H1 (cell line): ENCODE measurements around the gene OXA1L. TPM values are rescaled to one million over a fixed set of nuclear protein-coding genes. Genes with fewer than 3 reads are reported as not detected.

Experiments
- CTCF ChIA-PET: fragments of 300-600 bp; sonication (Branson Sonifier 250); formaldehyde crosslinking; loops from one replicate; lab custom pipeline; 2021; ENCODE audit not compliant: partially characterized antibody; lab: Charles Lee
- POLR2A ChIA-PET: fragments of 300-600 bp; sonication (Branson Sonifier 250); formaldehyde crosslinking; loops from one replicate; lab custom pipeline; 2021; ENCODE audit warnings: inconsistent platforms; ENCODE audit not compliant: partially characterized antibody; lab: Charles Lee
- DNase-seq, 2 experiments: peaks; one replicate each; pipeline versions ENCODE4 v3.0.0 to v3.0.0-alpha.2; 2010 to 2022; ENCODE audit warnings: low spot score in 2 of 2, low read depth in 1 of 2, mixed read lengths in 1 of 2
- FAIRE-seq: peaks from 2 replicates; lab custom pipeline; 2011; peaks lifted over from hg19 to GRCh38; lab: Jason Lieb, UNC
- H2AFZ ChIP-seq: 2 replicates; pipeline ENCODE4 v1.8.1; 2012; ENCODE audit warnings: low read length, inconsistent platforms
- H2AK5ac ChIP-seq: 2 replicates; pipeline ENCODE4 v1.6.1; 2013; ENCODE audit warnings: low read depth, low read length
- H2BK120ac ChIP-seq: replicated peaks from 2 replicates; pipeline ENCODE3; 2013; ENCODE audit warnings: low read depth, low read length, inconsistent platforms
- H2BK12ac ChIP-seq: 2 replicates; pipeline ENCODE4 v1.6.1; 2013; ENCODE audit warnings: low read depth, low read length
- H2BK15ac ChIP-seq: 2 replicates; pipeline ENCODE4 v1.6.1; 2013; ENCODE audit warnings: low read length
- H2BK20ac ChIP-seq: 2 replicates; pipeline ENCODE4 v1.6.1; 2013; ENCODE audit warnings: low read length
- H2BK5ac ChIP-seq: 2 replicates; pipeline ENCODE4 v1.6.1; 2013; ENCODE audit warnings: low read depth, low read length
- H3K14ac ChIP-seq: 2 replicates; pipeline ENCODE4 v1.6.1; 2013; ENCODE audit warnings: inconsistent platforms; ENCODE audit not compliant: insufficient read length
- H3K18ac ChIP-seq: 2 replicates; pipeline ENCODE4 v1.6.1; 2013; ENCODE audit warnings: low read length; ENCODE audit errors: extremely low read depth
- H3K23ac ChIP-seq: 2 replicates; pipeline ENCODE4 v1.6.1; 2013; ENCODE audit warnings: inconsistent platforms; ENCODE audit not compliant: insufficient read length
- H3K23me2 ChIP-seq: 2 replicates; pipeline ENCODE4 v1.6.1; 2013; ENCODE audit warnings: low read depth, low read length
- H3K27ac ChIP-seq: 2 replicates; pipeline ENCODE4 v1.6.1; 2011; ENCODE audit warnings: low read depth, low read length, inconsistent platforms
- H3K27me3 ChIP-seq, 4 experiments: replicated peaks in 1 of 4; 1 replicate in 1 of 4; 2 replicates in 3 of 4; pipeline versions ENCODE4 v1.6.1 to v1.8.1; 2011 to 2013; ENCODE audit warnings: low read length in 3 of 4, mild to moderate bottlenecking in 3 of 4, inconsistent platforms in 2 of 4, mixed read lengths in 2 of 4, moderate library complexity in 1 of 4; ENCODE audit not compliant: control insufficient read depth in 3 of 4, insufficient read depth in 3 of 4; ENCODE audit errors: extremely low read depth in 1 of 4
- H3K36me3 ChIP-seq, 4 experiments: 2 replicates each; pipeline versions ENCODE4 v1.6.1 to v1.8.1; 2011 to 2013; ENCODE audit warnings: mild to moderate bottlenecking in 4 of 4, low read length in 3 of 4, moderate library complexity in 2 of 4, control low read depth in 1 of 4, inconsistent platforms in 1 of 4; ENCODE audit not compliant: insufficient read depth in 4 of 4, control insufficient read depth in 2 of 4
- H3K4ac ChIP-seq: replicated peaks from 2 replicates; pipeline ENCODE3; 2013; ENCODE audit warnings: low read length, low read depth, mixed read lengths, inconsistent platforms; ENCODE audit not compliant: insufficient read length
- H3K4me1 ChIP-seq, 4 experiments: replicated peaks in 1 of 4; 1 replicate in 1 of 4; 2 replicates in 3 of 4; pipeline versions ENCODE4 v1.6.1 to v1.8.1; 2011 to 2013; ENCODE audit warnings: low read length in 3 of 4, inconsistent platforms in 2 of 4, mixed read lengths in 1 of 4; ENCODE audit not compliant: insufficient read depth in 4 of 4, control insufficient read depth in 3 of 4
- H3K4me2 ChIP-seq, 2 experiments: 2 replicates each; pipeline versions ENCODE4 v1.6.1 to v1.8.1; 2011 to 2013; ENCODE audit warnings: low read depth in 2 of 2, low read length in 2 of 2, control low read depth in 1 of 2, inconsistent platforms in 1 of 2, mild to moderate bottlenecking in 1 of 2; ENCODE audit not compliant: insufficient read depth in 1 of 2
- H3K4me3 ChIP-seq, 4 experiments: fragments of 200-600, 300-600 bp in 1 of 4; sonication (generic), shearing (Covaris generic), sonication (Bioruptor Twin) in 1 of 4; 2 replicates each; pipeline versions ENCODE4 v1.5.1 to v1.8.1; 2011 to 2016; ENCODE audit warnings: low read length in 4 of 4, low read depth in 3 of 4, control low read depth in 2 of 4, inconsistent platforms in 2 of 4, mild to moderate bottlenecking in 2 of 4, mixed read lengths in 1 of 4, moderate library complexity in 1 of 4; ENCODE audit not compliant: insufficient read depth in 2 of 4; ENCODE audit errors: extremely low read depth in 1 of 4
- H3K56ac ChIP-seq: replicated peaks from 2 replicates; pipeline ENCODE3; 2013; ENCODE audit warnings: low read depth, mild to moderate bottlenecking, mixed read lengths, low read length, inconsistent platforms; ENCODE audit not compliant: insufficient read length
- H3K79me1 ChIP-seq: 2 replicates; pipeline ENCODE4 v1.6.1; 2013; ENCODE audit warnings: low read depth, low read length, control low read depth
- H3K79me2 ChIP-seq, 2 experiments: 2 replicates each; pipeline versions ENCODE4 v1.6.1 to v1.8.1; 2012 to 2013; ENCODE audit warnings: low read length in 2 of 2, mild to moderate bottlenecking in 2 of 2, inconsistent platforms in 1 of 2; ENCODE audit not compliant: insufficient read depth in 2 of 2, control insufficient read depth in 1 of 2
- H3K9ac ChIP-seq, 4 experiments: replicated peaks in 1 of 4; 1 replicate in 1 of 4; 2 replicates in 3 of 4; pipeline versions ENCODE4 v1.6.1 to v1.8.1; 2011 to 2013; ENCODE audit warnings: low read depth in 3 of 4, low read length in 3 of 4, control low read depth in 2 of 4, mild to moderate bottlenecking in 2 of 4, moderate library complexity in 2 of 4, inconsistent platforms in 1 of 4; ENCODE audit errors: extremely low read depth in 1 of 4
- H3K9me3 ChIP-seq, 2 experiments: 2 replicates each; pipeline versions ENCODE4 v1.6.1 to v1.8.1; 2012 to 2013; ENCODE audit warnings: mild to moderate bottlenecking in 2 of 2, moderate library complexity in 2 of 2, control low read depth in 1 of 2, inconsistent platforms in 1 of 2, low read depth in 1 of 2, low read length in 1 of 2, mixed read lengths in 1 of 2; ENCODE audit not compliant: insufficient read depth in 2 of 2
- H4K20me1 ChIP-seq, 2 experiments: replicated peaks in 1 of 2; 2 replicates each; pipeline versions ENCODE3 to v1.8.1; 2011 to 2013; ENCODE audit warnings: inconsistent platforms in 2 of 2, low read length in 2 of 2, mild to moderate bottlenecking in 1 of 2; ENCODE audit not compliant: insufficient read depth in 2 of 2, control insufficient read depth in 1 of 2
- H4K5ac ChIP-seq: 2 replicates; pipeline ENCODE4 v1.6.1; 2013; ENCODE audit warnings: low read length, low read depth, mixed read lengths, inconsistent platforms; ENCODE audit not compliant: insufficient read length
- H4K8ac ChIP-seq: 2 replicates; pipeline ENCODE4 v1.8.0; 2013; ENCODE audit warnings: mild to moderate bottlenecking, moderate library complexity, low read length, inconsistent platforms; ENCODE audit not compliant: insufficient read depth; ENCODE audit errors: extremely low read depth
- H4K91ac ChIP-seq: replicated peaks from 2 replicates; pipeline ENCODE3; 2013; ENCODE audit warnings: low read length, mixed read lengths, inconsistent platforms; ENCODE audit not compliant: insufficient read length
- BCL11A ChIP-seq, 2 experiments: IDR thresholded peaks; one replicate each; pipeline ENCODE4 v1.6.1; 2011; ENCODE audit warnings: low read depth in 2 of 2, low read length in 2 of 2, mild to moderate bottlenecking in 2 of 2
- CBX5 ChIP-seq: fragments of 300-800, 300-1000 bp; sonication (generic); IDR thresholded peaks from 2 replicates; pipeline ENCODE4 v1.7.1; 2016; ENCODE audit warnings: antibody characterized with exemption, low read length, low read depth
- EP300 ChIP-seq, 2 experiments: IDR thresholded peaks; 1 replicate in 1 of 2; 2 replicates in 1 of 2; pipeline ENCODE4 v1.6.1; 2011 to 2012; ENCODE audit warnings: low read depth in 2 of 2, low read length in 2 of 2, mild to moderate bottlenecking in 2 of 2, borderline replicate concordance in 1 of 2, inconsistent platforms in 1 of 2, moderate library complexity in 1 of 2
- HDAC2 ChIP-seq, 2 experiments: fragments of 300-600 bp in 1 of 2; sonication (generic) in 1 of 2; IDR thresholded peaks; 2 replicates each; pipeline ENCODE4 v1.6.1; 2011 to 2012; ENCODE audit warnings: low read depth in 2 of 2, low read length in 2 of 2, mild to moderate bottlenecking in 2 of 2, moderate library complexity in 2 of 2, borderline replicate concordance in 1 of 2, inconsistent platforms in 1 of 2
- RXRA ChIP-seq: IDR thresholded peaks from 2 replicates; pipeline ENCODE4 v1.6.1; 2011; ENCODE audit warnings: low read depth, mild to moderate bottlenecking, low read length, moderate library complexity; ENCODE audit not compliant: insufficient read depth
- SIN3A ChIP-seq, 2 experiments: IDR thresholded peaks in 1 of 2; conservative IDR thresholded peaks in 1 of 2; 2 replicates each; pipeline ENCODE4 v1.6.1; 2011 to 2012; ENCODE audit warnings: low read length in 2 of 2, improper control_type of control experiment in 1 of 2, low read depth in 1 of 2, mild to moderate bottlenecking in 1 of 2
- SP1 ChIP-seq: IDR thresholded peaks from 2 replicates; pipeline ENCODE4 v1.6.1; 2011; ENCODE audit warnings: low read depth, low read length
- SP4 ChIP-seq: IDR thresholded peaks from 2 replicates; pipeline ENCODE4 v1.6.1; 2012; ENCODE audit warnings: low read length, inconsistent platforms
- SUZ12 ChIP-seq: fragments of 200-600 bp; sonication (generic); IDR thresholded peaks from 2 replicates; pipeline ENCODE4 v1.6.1; 2012; ENCODE audit warnings: mild to moderate bottlenecking, inconsistent platforms, low read length, moderate library complexity, mixed read lengths
- TBP ChIP-seq: IDR thresholded peaks from 2 replicates; pipeline ENCODE4 v1.6.1; 2011; ENCODE audit warnings: low read depth, low read length, improper control_type of control experiment
- TCF12 ChIP-seq: IDR thresholded peaks from 2 replicates; pipeline ENCODE4 v1.6.1; 2011; ENCODE audit warnings: low read depth, mild to moderate bottlenecking, low read length
- WGBS, 2 experiments: shearing (Covaris generic) in 1 of 2; methylation state at CpG; one replicate each; pipeline versions ENCODE4 v1.1.6 to v1.1.7; 2013 to 2015; ENCODE audit warnings: low lambda C conversion rate in 2 of 2, mixed read lengths in 2 of 2, inconsistent platforms in 1 of 2, low coverage in 1 of 2, missing lambda C conversion rate in 1 of 2; ENCODE audit not compliant: insufficient replicate concordance in 2 of 2, insufficient coverage in 1 of 2, insufficient read length in 1 of 2; ENCODE audit errors: extremely low coverage in 1 of 2, missing lambda C conversion rate in 1 of 2; 5-methylcytosine and 5-hydroxymethylcytosine counted together
- polyA plus RNA-seq, 7 experiments: library from polyadenylated mRNA; depleted of rRNA in 3 of 7; stranded (reverse) in 5 of 7; unstranded in 2 of 7; fragments of >200 nt in 5 of 7; fragments of 200-250 nt in 2 of 7; gene quantifications; 1 replicate in 5 of 7; 2 replicates in 1 of 7; 4 replicates in 1 of 7; pipeline versions ENCODE4 v1.2.1 to v1.2.3, GENCODE V29; 2011 to 2013; ENCODE audit warnings: missing spikeins in 2 of 7, mixed read lengths in 2 of 7
- total RNA-seq: library from RNA; stranded (reverse); fragmentation: NEBNext Ultra II Directional; extraction: Animal tissue kit (Norgen Biotek cat#: 25700); gene quantifications from 2 replicates; pipeline ENCODE4 v1.2.1, GENCODE V29; 2021

OXA1L gene
- total and polyA plus RNA-seq, 2 of the 8 experiments (the other 6 are each of a cell fraction or from before 2014, with no cell fraction given), result 125 to 199 TPM

DNA sequence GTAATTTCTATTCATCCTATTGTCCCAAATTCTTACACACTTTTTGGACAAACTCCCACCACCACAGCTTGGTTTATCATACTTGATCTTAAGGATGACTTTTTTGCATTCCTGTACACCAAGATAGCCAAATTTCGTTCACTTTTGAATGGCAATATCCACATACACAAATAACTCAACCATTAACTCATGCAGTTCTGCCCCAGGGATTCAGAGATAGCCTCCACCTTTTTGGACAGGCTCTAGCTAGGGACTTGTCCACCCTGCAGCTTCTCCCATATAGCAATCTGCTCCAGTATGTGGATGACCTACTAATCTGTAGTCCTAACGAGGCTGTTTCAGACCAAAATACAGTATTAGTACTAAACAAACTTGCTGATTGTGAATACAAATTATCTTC lies 32.7 kb upstream of the OXA1L start:
- WGBS, 2 experiments, result 93% methylated on average over 2 of the region's 2 CpGs; no CpG with 5 or more reads in 1 of the 2 experiments
- no peak overlapping the region for H3K4me3 ChIP-seq
- no peak for DNase-seq

More for the DNA sequence above, 32.7 kb upstream of the OXA1L start:
- Histone ChIP-seq H3K23me2 (no peaks in the 10 kb centered on the region), H4K91ac (no peak overlapping the region), H2BK20ac (no peak overlapping the region), H2BK15ac (no peak overlapping the region), H3K27me3 (no peaks in the 10 kb centered on the region), H3K9ac (no peak overlapping the region), H3K79me1 (no peaks in the 10 kb centered on the region), H3K9me3 (peaks cover 3 to 4% of the 10 kb centered on the region in 2 experiments; a peak in 2 of 4 replicates), H3K23ac (no peak overlapping the region), H3K79me2 (no peaks in the 10 kb centered on the region), H3K56ac (no peak overlapping the region), H2BK12ac (no peak overlapping the region), H3K4me1 (no peaks in the 10 kb centered on the region), H3K4me2 (no peak overlapping the region), H4K5ac (no peak overlapping the region), H3K18ac (no peak overlapping the region), H2AFZ (no peak overlapping the region), H4K8ac (no peak overlapping the region), H3K4ac (no peak overlapping the region), H3K27ac (no peak overlapping the region), H2AK5ac (no peak overlapping the region), H4K20me1 (no peaks in the 10 kb centered on the region), H3K14ac (no peak overlapping the region), H3K36me3 (no peaks in the 10 kb centered on the region), H2BK120ac (no peak overlapping the region), H2BK5ac (no peak overlapping the region)
- ChIA-PET POLR2A (no interaction called here), CTCF (interaction anchor here (0.6 to 1.0 kb wide), 3 partner anchors 76 to 1425 kb away, joined by 3 to 4 read pairs (median 3); no protein-coding TSS in a partner anchor)
- TF ChIP-seq TBP, result no peak
- no peak for TF ChIP-seq SUZ12
- no peak for TF ChIP-seq SP4
- no peak for TF ChIP-seq TCF12
- no peak for TF ChIP-seq BCL11A (IDR thresholded peaks at IDR 0.05; ENCODE audit: low read depth in 2 of 2, low read length in 2 of 2)
- TF ChIP-seq SIN3A (conservative IDR thresholded peaks at IDR 0.05 in 1 of 2, IDR thresholded peaks at IDR 0.05 in 1 of 2; ENCODE audit: low read depth in 1 of 2, low read length in 2 of 2), result no peak
- no peak for TF ChIP-seq HDAC2 (IDR thresholded peaks at IDR 0.05; ENCODE audit: borderline replicate concordance in 1 of 2, low read depth in 2 of 2, low read length in 2 of 2)
- no peak for TF ChIP-seq EP300 (IDR thresholded peaks at IDR 0.05; ENCODE audit: borderline replicate concordance in 1 of 2, low read depth in 2 of 2, low read length in 2 of 2)
- no peak for TF ChIP-seq RXRA
- TF ChIP-seq CBX5, result no peak
- no peak for TF ChIP-seq SP1
- no peak for FAIRE-seq
